HCT116 (cell line): ENCODE measurements around the gene RCOR2. TPM values are rescaled to one million over a fixed set of nuclear protein-coding genes. Genes with fewer than 3 reads are reported as not detected.

ENCODE experiments used
- ATAC-seq: fragments of 200-7000 bp; cut with Tn5 transposase; 2 replicates; pipeline ENCODE4 v1.9.1; 2020; ENCODE audit warnings: mild to moderate bottlenecking, moderate library complexity
- BruUV-seq: library from RNA; stranded (reverse); fragments of 400-500 nt; replicated peaks from 2 replicates; lab custom pipeline; 2021; lab: Mats Ljungman, UMichigan
- CTCF ChIA-PET: fragments of 300-600 bp; sonication (Branson Sonifier 250); formaldehyde crosslinking; loops from one replicate; lab custom pipeline; 2021; ENCODE audit warnings: antibody characterized with exemption; lab: Charles Lee
- POLR2A ChIA-PET: fragments of 300-600, 350-600 bp; sonication (Branson Sonifier 250); formaldehyde crosslinking; loops from one replicate; lab custom pipeline; 2021; ENCODE audit warnings: antibody characterized with exemption; lab: Charles Lee
- RAD21 ChIA-PET, 2 experiments: fragments of 300-600 bp; sonication (Branson Sonifier 250); formaldehyde crosslinking; loops; one replicate each; lab custom pipeline; 2023; ENCODE audit warnings: low total read pairs in 2 of 2; ENCODE audit not compliant: uncharacterized antibody in 2 of 2, unreplicated experiment in 2 of 2, low non-redundant PET in 1 of 2; lab: Charles Lee
- DNase-seq: peaks from one replicate; pipeline ENCODE4 v3.0.0-alpha.2; 2010; ENCODE audit warnings: low read depth, low spot score
- H2AFZ ChIP-seq: fragments of 200-600 bp; shearing (Covaris generic), sonication (generic); 2 replicates; pipeline ENCODE4 v1.6.1; 2017; ENCODE audit warnings: low read depth, mixed run types, mixed read lengths, antibody characterized with exemption, low read length; ENCODE audit not compliant: poor library complexity, severe bottlenecking
- H3K27ac ChIP-seq: 2 replicates; pipeline ENCODE4 v1.5.1; 2012; ENCODE audit warnings: low read depth, low read length
- H3K27me3 ChIP-seq: fragments of 200-600 bp; sonication (generic); 2 replicates; pipeline ENCODE4 v1.6.1; 2016; ENCODE audit warnings: mixed run types, low read length, mixed read lengths; ENCODE audit not compliant: insufficient read depth
- H3K36me3 ChIP-seq, 2 experiments: fragments of 200-500 bp in 1 of 2; fragments of 200-600 bp in 1 of 2; sonication (Bioruptor generic) in 1 of 2; sonication (generic) in 1 of 2; 2 replicates each; pipeline versions ENCODE4 v1.5.1 to v1.6.1; 2014 to 2016; ENCODE audit warnings: low read length in 2 of 2, inconsistent platforms in 1 of 2, mixed read lengths in 1 of 2, mixed run types in 1 of 2; ENCODE audit not compliant: insufficient read depth in 2 of 2, control insufficient read depth in 1 of 2
- H3K4me1 ChIP-seq, 2 experiments: fragments of 200-600 bp in 1 of 2; sonication (generic) in 1 of 2; 2 replicates each; pipeline versions ENCODE4 v1.5.1 to v1.6.1; 2012 to 2017; ENCODE audit warnings: low read length in 2 of 2, inconsistent platforms in 1 of 2, mild to moderate bottlenecking in 1 of 2, mixed read lengths in 1 of 2, mixed run types in 1 of 2, moderate library complexity in 1 of 2; ENCODE audit not compliant: insufficient read depth in 2 of 2, control insufficient read depth in 1 of 2
- H3K4me2 ChIP-seq: fragments of 200-600 bp; sonication (generic); 2 replicates; pipeline ENCODE4 v1.6.1; 2017; ENCODE audit warnings: mixed run types, low read length, mixed read lengths
- H3K4me3 ChIP-seq, 2 experiments: fragments of 200-600 bp in 1 of 2; sonication (generic) in 1 of 2; replicated peaks in 1 of 2; 2 replicates each; pipeline ENCODE4 v1.5.1; 2011 to 2016; ENCODE audit warnings: low read length in 2 of 2, control low read depth in 1 of 2, low read depth in 1 of 2, mild to moderate bottlenecking in 1 of 2, mixed read lengths in 1 of 2, mixed run types in 1 of 2
- H3K79me2 ChIP-seq: fragments of 200-600 bp; sonication (generic); 2 replicates; pipeline ENCODE4 v1.6.1; 2017; ENCODE audit warnings: mild to moderate bottlenecking, mixed run types, low read length, moderate library complexity, mixed read lengths; ENCODE audit not compliant: insufficient read depth
- H3K9ac ChIP-seq: fragments of 200-600 bp; sonication (generic); 2 replicates; pipeline ENCODE4 v1.6.1; 2016; ENCODE audit warnings: low read length, mixed read lengths
- H3K9me2 ChIP-seq: fragments of 200-600 bp; sonication (generic), shearing (Covaris generic); 2 replicates; pipeline ENCODE4 v1.6.1; 2017; ENCODE audit warnings: mixed run types, mild to moderate bottlenecking, moderate library complexity; ENCODE audit not compliant: insufficient read depth
- H3K9me3 ChIP-seq, 2 experiments: fragments of 200-500 bp in 1 of 2; fragments of 200-600 bp in 1 of 2; sonication (Bioruptor generic) in 1 of 2; sonication (generic) in 1 of 2; 2 replicates each; pipeline ENCODE4 v1.6.1; 2014 to 2017; ENCODE audit warnings: low read length in 2 of 2, mixed read lengths in 2 of 2, inconsistent platforms in 1 of 2, low read depth in 1 of 2, mild to moderate bottlenecking in 1 of 2, mixed run types in 1 of 2, moderate library complexity in 1 of 2; ENCODE audit not compliant: control insufficient read depth in 1 of 2, insufficient read depth in 1 of 2
- H4K20me1 ChIP-seq: fragments of 200-600 bp; sonication (generic), shearing (Covaris generic); 2 replicates; pipeline ENCODE4 v1.6.1; 2017; ENCODE audit warnings: mixed run types, mild to moderate bottlenecking, moderate library complexity; ENCODE audit not compliant: insufficient read depth
- CEBPB ChIP-seq: IDR thresholded peaks from 2 replicates; pipeline ENCODE4 v1.6.1; 2012; ENCODE audit warnings: low read depth
- CTCF ChIP-seq, 3 experiments: fragments of 200-600 bp in 1 of 3; sonication (generic) in 1 of 3; IDR thresholded peaks in 2 of 3; conservative IDR thresholded peaks in 1 of 3; 2 replicates each; pipeline ENCODE4 v1.5.1; 2012 to 2017; ENCODE audit warnings: low read depth in 2 of 3, low read length in 2 of 3, antibody characterized with exemption in 1 of 3, borderline replicate concordance in 1 of 3, control low read depth in 1 of 3, mild to moderate bottlenecking in 1 of 3, mixed read lengths in 1 of 3, mixed run types in 1 of 3, moderate library complexity in 1 of 3; ENCODE audit not compliant: insufficient read depth in 1 of 3
- EGR1 ChIP-seq: IDR thresholded peaks from 2 replicates; pipeline ENCODE4 v1.6.1; 2012; ENCODE audit warnings: low read depth
- EZH2 ChIP-seq: fragments of 200-600 bp; sonication (generic); IDR thresholded peaks from 2 replicates; pipeline ENCODE4 v1.6.1; 2017; ENCODE audit warnings: antibody characterized with exemption, mixed run types
- FOSL1 ChIP-seq: IDR thresholded peaks from 2 replicates; pipeline ENCODE4 v1.6.1; 2012; ENCODE audit warnings: low read depth
- JUND ChIP-seq: IDR thresholded peaks from 2 replicates; pipeline ENCODE4 v1.6.1; 2012
- POLR2AphosphoS5 ChIP-seq: IDR thresholded peaks from 2 replicates; pipeline ENCODE4 v1.6.1; 2011; ENCODE audit warnings: mild to moderate bottlenecking, low read depth, low read length, moderate library complexity
- SIN3A ChIP-seq: IDR thresholded peaks from 2 replicates; pipeline ENCODE4 v1.6.1; 2012; ENCODE audit warnings: low read depth
- SP1 ChIP-seq: IDR thresholded peaks from 2 replicates; pipeline ENCODE4 v1.6.1; 2012; ENCODE audit warnings: low read depth
- SRF ChIP-seq: IDR thresholded peaks from 2 replicates; pipeline ENCODE4 v1.6.1; 2012; ENCODE audit warnings: low read depth
- YY1 ChIP-seq: IDR thresholded peaks from 2 replicates; pipeline ENCODE4 v1.6.1; 2011; ENCODE audit warnings: low read length, low read depth, moderate library complexity, mild to moderate bottlenecking; ENCODE audit not compliant: insufficient replicate concordance; ENCODE audit errors: extremely low read depth
- ZFX ChIP-seq: fragments of 450-650 bp; IDR thresholded peaks from 2 replicates; pipeline ENCODE4 v1.6.1; 2017
- intact Hi-C: fragments of 100-400 bp; cut with micrococcal nuclease; formaldehyde crosslinking; loops from 2 replicates; pipeline ENCODE4 v1.10.0; 2022
- total RNA-seq: library from RNA; stranded (reverse); gene quantifications from one replicate; pipeline ENCODE4 v1.2.1, GENCODE V29; 2021; ENCODE audit not compliant: unreplicated experiment
- TF ChIP-seq, protein P1 (sequence below): IDR thresholded peaks from 2 replicates; pipeline ENCODE4 v1.6.1; 2012; ENCODE audit warnings: low read depth

Gene RCOR2
- total RNA-seq, 1 experiment from 2014 or later: 10.8 TPM

- H2AFZ ChIP-seq: no peak overlapping the region
- TF ChIP-seq SP1 (no peak), EGR1 (0 out of 2 replicates have a peak, but pooled peaks have one; percentile 10)
- ATAC-seq (no peak), DNase-seq (no peak)
- no TSS peak for BruUV-seq
- H3K9ac ChIP-seq: peak overlapping the region; percentile 89
- intact Hi-C loops: no loop called here
- no peaks in the 10 kb centered on the region for H3K9me3 ChIP-seq
- no peaks in the 10 kb centered on the region for H3K9me2 ChIP-seq
- no peaks in the 10 kb centered on the region for H3K36me3 ChIP-seq
- peaks cover 10 to 29% of the 10 kb centered on the region in 2 experiments for H3K4me1 ChIP-seq
- peaks cover 56% of the 10 kb centered on the region for H3K79me2 ChIP-seq
- H3K27ac ChIP-seq: peak overlapping the region; percentile 63
- RAD21 ChIA-PET: interaction anchor here (0.6 kb wide), 2 partner anchors 22 to 68 kb away, joined by 3 read pairs; no protein-coding TSS in a partner anchor
- H3K4me2 ChIP-seq: peak overlapping the region; percentile 94
- no peaks in the 10 kb centered on the region for H4K20me1 ChIP-seq
- POLR2A ChIA-PET: no interaction called here
- CTCF ChIA-PET: interaction anchor here (0.8 kb wide), 1 partner anchor 102 kb away, joined by 3 read pairs; no protein-coding TSS in a partner anchor
- H3K27me3 ChIP-seq: no peaks in the 10 kb centered on the region
- H3K4me3 ChIP-seq: peak overlapping the region; percentile 92 to 97
These were observed 22.5 kb upstream of the RCOR2 start for GRCh38 chr11:63939397-63939891.

- Histone ChIP-seq H3K9me2 (no peaks in the 10 kb centered on the region), H3K4me3 (peak within 1 kb of the TSS; percentile 92 to 97), H3K36me3 (no peaks in the 10 kb centered on the region), H3K27ac (peak within 1 kb of the TSS; percentile 87), H3K9ac (peak within 1 kb of the TSS; percentile 89), H3K9me3 (no peaks in the 10 kb centered on the region), H2AFZ (peak within 1 kb of the TSS; percentile 99), H3K27me3 (no peaks in the 10 kb centered on the region), H3K4me1 (peaks cover 10 to 31% of the 10 kb centered on the region in 2 experiments), H3K4me2 (peak within 1 kb of the TSS; percentile 100), H3K79me2 (peaks cover 49% of the 10 kb centered on the region), H4K20me1 (no peaks in the 10 kb centered on the region)
- intact Hi-C loops: loop anchor here (1.0 kb wide), 2 partner anchors 19 to 48 kb away; partner anchors contain the start of gene OTUB1
- DNase-seq (peak; percentile 96), ATAC-seq (peak; percentile 95)
- ChIA-PET POLR2A (no interaction called here), RAD21 (interaction anchor here (0.6 kb wide), 2 partner anchors 21 to 69 kb away, joined by 3 read pairs; no protein-coding TSS in a partner anchor), CTCF (interaction anchor here (0.8 kb wide), 1 partner anchor 101 kb away, joined by 3 read pairs; no protein-coding TSS in a partner anchor)
- no TSS peak for BruUV-seq
- TF ChIP-seq SRF: peak; percentile 95
- 0 out of 2 replicates have a peak, but pooled peaks have one; percentile 14 for TF ChIP-seq ZFX
- no peak for TF ChIP-seq CEBPB
- no peak for TF ChIP-seq EZH2
- TF ChIP-seq, protein P1, sequence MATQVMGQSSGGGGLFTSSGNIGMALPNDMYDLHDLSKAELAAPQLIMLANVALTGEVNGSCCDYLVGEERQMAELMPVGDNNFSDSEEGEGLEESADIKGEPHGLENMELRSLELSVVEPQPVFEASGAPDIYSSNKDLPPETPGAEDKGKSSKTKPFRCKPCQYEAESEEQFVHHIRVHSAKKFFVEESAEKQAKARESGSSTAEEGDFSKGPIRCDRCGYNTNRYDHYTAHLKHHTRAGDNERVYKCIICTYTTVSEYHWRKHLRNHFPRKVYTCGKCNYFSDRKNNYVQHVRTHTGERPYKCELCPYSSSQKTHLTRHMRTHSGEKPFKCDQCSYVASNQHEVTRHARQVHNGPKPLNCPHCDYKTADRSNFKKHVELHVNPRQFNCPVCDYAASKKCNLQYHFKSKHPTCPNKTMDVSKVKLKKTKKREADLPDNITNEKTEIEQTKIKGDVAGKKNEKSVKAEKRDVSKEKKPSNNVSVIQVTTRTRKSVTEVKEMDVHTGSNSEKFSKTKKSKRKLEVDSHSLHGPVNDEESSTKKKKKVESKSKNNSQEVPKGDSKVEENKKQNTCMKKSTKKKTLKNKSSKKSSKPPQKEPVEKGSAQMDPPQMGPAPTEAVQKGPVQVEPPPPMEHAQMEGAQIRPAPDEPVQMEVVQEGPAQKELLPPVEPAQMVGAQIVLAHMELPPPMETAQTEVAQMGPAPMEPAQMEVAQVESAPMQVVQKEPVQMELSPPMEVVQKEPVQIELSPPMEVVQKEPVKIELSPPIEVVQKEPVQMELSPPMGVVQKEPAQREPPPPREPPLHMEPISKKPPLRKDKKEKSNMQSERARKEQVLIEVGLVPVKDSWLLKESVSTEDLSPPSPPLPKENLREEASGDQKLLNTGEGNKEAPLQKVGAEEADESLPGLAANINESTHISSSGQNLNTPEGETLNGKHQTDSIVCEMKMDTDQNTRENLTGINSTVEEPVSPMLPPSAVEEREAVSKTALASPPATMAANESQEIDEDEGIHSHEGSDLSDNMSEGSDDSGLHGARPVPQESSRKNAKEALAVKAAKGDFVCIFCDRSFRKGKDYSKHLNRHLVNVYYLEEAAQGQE: no peak
- no peak for TF ChIP-seq JUND
- no peak for TF ChIP-seq FOSL1
- TF ChIP-seq POLR2AphosphoS5: peak; percentile 72
- TF ChIP-seq YY1: no peak
- peak; percentile 90 for TF ChIP-seq EGR1
- no peak for TF ChIP-seq CTCF (IDR thresholded peaks at IDR 0.05 in 2 of 3, conservative IDR thresholded peaks at IDR 0.05 in 1 of 3; ENCODE audit: borderline replicate concordance in 1 of 3, insufficient read depth in 1 of 3, low read depth in 2 of 3, low read length in 2 of 3)
- peak; percentile 89 for TF ChIP-seq SIN3A
These were observed 21.8 kb upstream of the RCOR2 start, which contains the start of gene NAA40 for GRCh38 chr11:63938479-63939396. NAA40 (plus strand) TSS chr11:63939002; CDS start chr11:63939097, 95 bp downstream.
